GM19025 (cell line): ENCODE measurements around the gene PTPN1.
"Not testable (repeated sequence)": the region's sequence is repeated elsewhere in the genome, so short reads cannot be mapped to it uniquely, and the experiment has no call there.

ENCODE experiments used
- ATAC-seq: cut with Tn5 transposase; IDR thresholded peaks from one replicate; pipeline ENCODE4 v1.9.1; 2021; ENCODE audit warnings: mild to moderate bottlenecking, low read depth, moderate library complexity; ENCODE audit not compliant: unreplicated experiment

The PTPN1 gene

GRCh38 chr20:50585678-50586077, 75.5 kb downstream of the PTPN1 start:
- no peak for ATAC-seq

GRCh38 chr20:50586531-50587232, 76.5 kb downstream of the PTPN1 start:
- ATAC-seq: no peak

GRCh38 chr20:50587291-50587961, 77.2 kb downstream of the PTPN1 start:
- no peak for ATAC-seq

GRCh38 chr20:50588034-50588736, 78.0 kb downstream of the PTPN1 start:
- no peak for ATAC-seq

- ATAC-seq: no peak
Observed at GRCh38 chr20:50589548-50590347, 79.6 kb downstream of the PTPN1 start.

- ATAC-seq: no peak
Observed at GRCh38 chr20:50590348-50590664, 80.1 kb downstream of the PTPN1 start.

- no peak for ATAC-seq
Observed at GRCh38 chr20:50591233-50591852, 81.2 kb downstream of the PTPN1 start.

- no peak for ATAC-seq
Observed at GRCh38 chr20:50592282-50593004, 82.3 kb downstream of the PTPN1 start.

- ATAC-seq: no peak
Observed at GRCh38 chr20:50593005-50593335, 82.8 kb downstream of the PTPN1 start.

GRCh38 chr20:50594231-50594590, 84.0 kb downstream of the PTPN1 start:
- ATAC-seq: no peak

GRCh38 chr20:50594591-50595432, 84.6 kb downstream of the PTPN1 start:
- ATAC-seq: no peak

- ATAC-seq: no peak
Observed at GRCh38 chr20:50595433-50595895, 85.3 kb downstream of the PTPN1 start.

- no peak for ATAC-seq
Observed at GRCh38 chr20:50595988-50596693, 86.0 kb downstream of the PTPN1 start.

- ATAC-seq: no peak
Observed at GRCh38 chr20:50596694-50597021, 86.5 kb downstream of the PTPN1 start.

GRCh38 chr20:50597406-50597969, 87.3 kb downstream of the PTPN1 start:
- no peak for ATAC-seq

GRCh38 chr20:50598074-50598473, 87.9 kb downstream of the PTPN1 start:
- no peak for ATAC-seq

- not testable (repeated sequence) for ATAC-seq
Observed at GRCh38 chr20:50598768-50599167, 88.6 kb downstream of the PTPN1 start.

GRCh38 chr20:50600281-50600895, 90.2 kb downstream of the PTPN1 start:
- no peak for ATAC-seq
